ENCODE results near the gene GRID1.
"Not testable (repeated sequence)": the region's sequence is repeated elsewhere in the genome, so short reads cannot be mapped to it uniquely, and the experiment has no call there.

Gene GRID1

DNA sequence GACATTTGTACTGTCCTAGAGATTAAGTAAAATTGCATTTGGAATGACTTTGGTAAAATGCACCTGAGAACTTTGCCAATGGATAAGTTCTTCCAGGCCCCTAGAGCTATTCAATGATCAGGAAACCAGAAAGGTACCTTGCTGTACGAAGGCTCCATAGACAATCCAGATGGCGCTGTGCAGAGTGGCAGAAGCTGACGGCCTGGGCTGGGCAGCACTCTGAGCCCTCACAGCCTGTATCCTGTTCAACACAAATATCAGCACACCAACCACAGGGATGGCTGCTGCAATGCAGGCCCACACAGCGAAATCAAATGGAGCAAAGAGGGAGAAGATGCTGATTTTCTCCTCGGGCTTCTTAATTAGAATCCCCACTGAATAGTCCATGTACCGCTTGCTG, 642.4 kb downstream of the GRID1 start:
- no peak for DNase-seq

DNA sequence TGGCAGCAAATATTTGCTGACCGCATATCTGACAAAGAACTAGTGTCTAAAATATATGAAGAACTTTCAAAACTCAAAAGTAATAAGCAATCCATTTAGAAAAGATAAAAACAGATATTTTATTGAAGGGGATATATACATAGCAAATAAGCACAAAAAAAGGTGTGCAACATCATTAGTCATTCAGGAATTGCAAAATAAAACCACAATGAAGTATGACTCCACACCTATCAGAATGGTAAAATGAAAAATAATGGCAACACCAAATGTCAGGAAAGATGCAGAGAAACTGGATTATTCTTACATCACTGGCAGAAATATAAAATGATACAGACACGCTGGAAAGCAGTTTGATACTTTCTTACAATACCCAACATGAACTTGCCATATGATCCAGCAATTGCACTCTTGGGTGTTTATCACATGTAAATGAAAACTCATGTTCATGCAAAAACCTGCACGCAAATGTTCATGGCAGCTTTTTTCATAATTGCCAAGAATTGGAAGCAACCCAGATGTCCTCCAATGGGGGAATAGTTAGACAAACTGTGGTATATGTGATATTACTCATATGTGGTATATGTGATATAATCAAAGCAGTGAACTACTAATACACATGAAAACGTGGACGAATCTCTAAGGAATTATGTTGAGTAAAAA, 645.5 kb downstream of the GRID1 start:
- DNase-seq, result no peak

DNA sequence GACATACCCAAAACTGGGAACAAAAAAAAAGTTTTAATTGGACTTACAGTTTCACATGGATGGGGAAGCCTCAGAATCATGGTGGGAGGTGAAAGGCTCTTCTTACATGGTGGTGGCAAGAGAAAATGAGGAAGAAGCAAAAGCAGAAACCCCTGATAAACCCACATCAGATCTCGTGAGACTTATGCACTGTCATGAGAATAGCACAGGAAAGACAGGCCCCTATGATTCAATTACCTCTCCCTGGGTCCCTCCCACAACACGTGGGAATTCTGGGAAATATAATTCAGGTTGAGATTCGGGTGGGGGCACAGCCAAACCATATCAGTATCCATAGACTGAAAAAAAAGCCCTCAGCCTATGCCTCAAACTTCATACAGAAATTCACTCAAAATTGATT, 647.2 kb downstream of the GRID1 start:
- no peak for DNase-seq

DNA sequence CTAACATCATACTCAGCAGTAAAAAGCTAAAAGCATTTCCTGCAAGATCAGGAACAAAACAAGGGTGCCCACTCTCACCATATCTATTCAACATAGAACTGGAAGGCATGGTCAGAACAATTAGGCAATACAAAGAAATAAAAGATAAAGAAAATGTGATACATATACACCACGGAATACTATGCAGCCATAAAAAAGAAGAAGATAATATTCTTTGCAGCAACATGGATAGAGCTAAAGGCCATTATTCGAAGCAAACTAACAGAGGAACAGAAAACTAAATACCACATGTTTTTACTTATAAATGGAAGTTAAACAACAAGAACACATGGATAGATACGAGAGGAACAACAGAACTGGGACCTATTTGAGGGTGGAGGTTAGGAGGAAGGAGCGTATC, 652.7 kb downstream of the GRID1 start:
- DNase-seq, result no peak

DNA sequence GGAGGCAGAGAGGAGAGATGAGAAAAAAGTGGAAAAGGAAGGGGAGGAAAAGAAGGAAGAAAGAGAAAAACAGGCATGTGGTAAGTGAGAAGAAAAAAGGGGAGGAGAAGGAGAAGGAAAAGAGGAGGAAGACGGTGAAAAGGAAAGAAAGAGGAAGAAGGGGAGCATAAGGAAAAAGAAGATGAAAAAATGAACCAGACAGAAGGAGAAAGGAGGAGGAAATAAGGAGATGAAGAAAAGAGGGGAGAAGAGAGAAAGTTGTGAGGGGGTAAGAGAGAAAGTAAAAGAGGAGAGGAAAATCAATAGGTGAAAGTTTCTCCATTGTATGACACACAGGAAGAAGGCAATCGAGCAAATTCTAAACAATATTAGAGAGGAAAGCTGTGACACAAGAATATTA, 663.8 kb downstream of the GRID1 start:
- no peak for DNase-seq

DNA sequence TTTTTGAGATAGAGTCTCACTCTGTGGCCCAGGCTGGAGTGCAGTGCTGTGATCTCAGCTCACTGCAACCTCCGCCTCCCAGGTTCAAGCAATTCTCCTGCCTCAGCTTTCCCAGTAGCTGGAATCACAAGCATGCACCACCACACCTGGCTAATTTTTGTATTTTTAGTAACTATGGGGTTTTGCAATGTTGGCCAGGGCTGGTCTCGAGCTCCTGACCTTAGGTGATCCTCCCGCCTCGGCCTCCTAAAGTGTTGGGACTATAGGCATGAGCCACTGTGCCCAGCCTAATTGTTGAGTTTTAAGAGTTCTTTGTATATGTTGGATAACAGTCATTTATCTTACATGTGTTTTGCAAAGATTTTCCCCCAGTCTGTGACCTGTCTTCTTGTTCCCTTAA, 667.5 kb downstream of the GRID1 start:
- DNase-seq, result not testable (repeated sequence)

DNA sequence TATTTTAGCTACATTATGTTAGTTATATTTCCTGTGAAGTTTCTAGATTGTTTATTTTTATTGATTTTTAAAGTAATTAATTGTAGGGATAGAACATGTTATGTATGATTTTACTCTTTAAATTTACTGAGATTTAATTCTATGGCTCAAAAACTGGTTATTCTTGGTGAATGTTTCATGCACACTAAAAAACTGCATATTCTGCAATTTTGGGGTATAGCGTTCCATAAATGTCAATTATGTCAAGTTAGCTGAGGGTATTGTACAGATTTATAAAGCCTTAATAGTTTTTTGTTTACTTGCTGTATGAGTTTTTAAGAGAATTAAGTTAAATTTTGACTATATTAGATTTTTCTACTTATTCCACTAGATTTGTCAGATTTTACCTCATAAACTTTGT, 669.7 kb downstream of the GRID1 start:
- no peak for DNase-seq

DNA sequence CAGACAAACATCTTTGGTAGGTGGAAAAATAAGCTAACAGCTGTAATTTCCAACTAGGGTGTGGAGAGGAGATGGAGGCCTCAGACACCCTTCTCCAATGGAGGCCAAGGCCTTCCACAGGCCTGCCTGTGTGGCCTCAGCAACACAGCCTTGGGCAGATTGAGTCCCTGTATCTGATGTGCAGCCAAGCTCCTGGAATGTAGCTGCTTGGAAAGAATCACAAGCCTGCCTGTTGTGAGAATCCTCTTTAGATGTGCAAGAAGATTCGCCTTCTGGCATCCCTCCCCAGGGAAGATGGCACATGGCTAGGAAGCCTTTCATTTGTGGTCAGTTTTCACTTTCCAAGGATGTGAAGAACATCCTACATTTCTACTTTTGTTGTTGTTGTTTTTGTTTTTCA, 684.0 kb downstream of the GRID1 start:
- DNase-seq, result no peak

DNA sequence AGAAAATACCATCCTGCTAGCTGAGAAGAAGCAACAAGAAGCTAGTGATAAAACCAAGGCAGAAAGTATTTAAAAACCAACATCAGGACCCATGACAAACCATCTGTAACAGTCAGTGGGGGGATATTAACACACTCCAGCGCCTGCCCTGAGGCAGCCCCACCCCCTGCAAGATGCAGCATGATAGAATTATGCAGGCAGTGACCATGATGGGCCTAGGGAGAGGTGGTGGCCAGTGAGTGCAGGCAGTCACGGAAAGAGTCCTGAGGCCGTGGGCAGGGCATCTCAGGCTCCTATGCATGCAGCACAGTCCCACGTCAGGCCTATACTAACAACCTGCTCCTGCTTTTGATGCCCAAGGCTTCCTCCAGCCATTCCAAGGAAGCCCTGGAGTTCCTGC, 686.9 kb downstream of the GRID1 start:
- no peak for DNase-seq

DNA sequence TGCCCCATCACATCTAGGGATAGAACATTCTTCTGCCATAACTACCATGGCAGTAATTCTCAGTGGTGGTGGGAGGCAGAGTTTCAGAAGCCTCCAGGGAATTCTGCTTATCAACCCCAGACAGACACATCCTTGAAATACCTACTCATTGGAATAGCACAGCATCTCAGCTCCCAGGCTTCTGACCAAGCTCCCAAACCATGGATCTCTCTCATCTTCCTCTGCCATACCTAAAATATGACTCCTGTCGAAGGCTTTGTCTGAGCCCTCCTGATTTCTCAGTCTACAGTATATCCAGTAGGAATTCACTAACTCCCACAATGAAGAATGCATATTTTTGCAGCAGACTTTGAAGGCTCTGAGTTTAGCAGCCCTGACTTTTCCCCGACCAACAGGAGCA, 687.5 kb downstream of the GRID1 start:
- DNase-seq, result no peak

DNA sequence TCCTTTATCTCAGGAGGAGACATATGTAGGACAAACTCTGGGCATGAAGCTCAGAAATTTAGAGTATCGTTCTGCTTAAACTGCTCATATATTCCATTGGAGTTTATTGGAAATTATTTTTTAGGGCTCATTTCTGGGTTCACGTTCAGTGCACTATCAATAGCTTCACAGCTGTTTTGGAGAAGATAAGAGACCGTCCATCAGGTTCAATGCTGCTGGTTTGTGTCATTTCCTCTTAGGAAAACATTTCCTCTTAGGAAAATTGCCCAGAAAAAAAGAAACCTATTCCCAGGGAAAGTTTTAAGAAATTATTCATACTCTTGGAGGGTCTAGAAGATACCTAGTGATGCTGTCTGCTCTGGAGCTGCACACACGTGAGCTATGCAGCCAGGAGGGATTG, 691.7 kb downstream of the GRID1 start:
- no peak for DNase-seq

DNA sequence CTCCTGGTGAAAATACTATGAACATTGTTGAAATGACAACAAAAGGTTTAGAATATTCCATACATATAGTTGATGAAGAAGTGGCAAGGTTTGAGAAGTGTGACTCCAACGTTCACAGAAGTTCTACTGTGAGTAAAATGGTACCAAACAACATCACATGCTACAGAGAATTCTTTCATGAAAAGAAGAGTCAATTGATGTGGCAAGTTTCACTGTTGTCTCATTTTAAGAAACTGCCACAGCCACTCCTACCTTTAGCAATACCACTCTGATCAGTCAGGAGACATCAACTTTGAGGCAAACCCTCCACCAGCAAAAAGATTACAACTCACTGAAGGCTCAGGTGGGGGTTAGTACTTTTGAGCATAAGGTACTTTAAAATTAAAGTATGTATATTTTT, 693.3 kb downstream of the GRID1 start:
- no peak for DNase-seq

DNA sequence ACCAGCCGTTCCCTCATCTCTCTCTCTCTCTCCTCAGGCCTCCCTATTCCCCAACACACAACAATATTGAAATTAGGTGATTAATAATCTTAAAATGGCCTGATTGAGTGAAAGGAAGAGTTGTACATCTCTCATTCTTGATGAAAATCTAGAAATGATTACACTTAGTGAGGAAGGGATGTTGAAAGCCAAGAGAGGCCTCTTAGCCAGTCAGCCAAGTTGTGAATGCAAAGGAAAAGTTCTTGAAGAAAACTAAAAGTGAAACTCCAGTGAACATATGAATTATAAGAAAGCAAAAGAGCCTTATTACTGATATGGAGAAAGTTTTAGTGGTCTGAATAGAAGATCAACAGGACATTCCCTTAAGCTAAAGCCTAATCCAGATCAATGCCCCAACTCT, 695.1 kb downstream of the GRID1 start:
- no peak for DNase-seq

DNA sequence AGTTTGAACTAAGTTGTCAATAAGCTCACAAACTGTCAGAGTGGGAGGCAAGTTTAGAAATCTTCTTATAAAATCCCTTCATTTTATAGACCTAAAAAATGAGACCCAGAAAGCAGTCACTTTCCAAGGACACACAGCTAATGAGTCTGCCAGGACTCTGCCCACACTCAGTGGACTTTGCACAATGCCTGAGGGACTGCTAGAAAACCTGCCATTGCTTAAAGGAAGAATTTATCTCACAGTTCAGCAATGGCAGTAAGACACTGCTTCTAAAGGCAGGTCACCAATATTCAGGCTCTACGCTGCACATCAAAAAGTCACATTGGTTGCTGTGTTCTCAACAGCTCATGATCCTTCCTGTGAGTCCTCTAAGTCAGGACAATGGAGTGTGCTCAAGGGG, 698.1 kb downstream of the GRID1 start:
- DNase-seq, result no peak

DNA sequence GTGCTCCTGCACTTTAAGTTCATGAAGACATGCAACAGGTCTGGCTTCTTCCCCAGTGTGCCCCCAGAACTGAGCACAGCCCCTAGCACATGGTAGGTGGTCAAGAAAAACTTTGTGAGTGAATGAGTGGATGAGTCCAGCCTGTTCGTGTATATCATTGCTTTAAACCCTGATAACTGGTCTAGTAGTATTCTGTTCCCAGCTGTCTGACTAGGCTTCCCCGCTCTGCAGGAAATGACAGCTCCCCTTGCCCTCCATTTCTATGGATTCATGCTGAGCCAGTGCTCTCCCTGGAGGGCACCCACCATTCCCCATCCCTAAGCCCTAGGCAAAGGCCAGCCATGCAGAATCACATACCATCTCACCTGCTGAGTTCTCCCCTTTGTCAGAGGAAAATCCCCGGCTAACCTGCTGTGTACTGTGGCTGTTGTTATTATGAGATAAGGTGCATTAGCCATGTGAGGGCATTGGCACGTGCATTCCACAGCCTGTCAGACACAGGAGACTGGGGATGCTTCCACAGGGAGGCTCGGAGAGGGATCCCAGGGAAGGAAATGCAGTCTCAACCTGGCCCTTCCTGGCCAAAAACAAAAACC, 698.9 kb downstream of the GRID1 start:
- DNase-seq, result no peak

DNA sequence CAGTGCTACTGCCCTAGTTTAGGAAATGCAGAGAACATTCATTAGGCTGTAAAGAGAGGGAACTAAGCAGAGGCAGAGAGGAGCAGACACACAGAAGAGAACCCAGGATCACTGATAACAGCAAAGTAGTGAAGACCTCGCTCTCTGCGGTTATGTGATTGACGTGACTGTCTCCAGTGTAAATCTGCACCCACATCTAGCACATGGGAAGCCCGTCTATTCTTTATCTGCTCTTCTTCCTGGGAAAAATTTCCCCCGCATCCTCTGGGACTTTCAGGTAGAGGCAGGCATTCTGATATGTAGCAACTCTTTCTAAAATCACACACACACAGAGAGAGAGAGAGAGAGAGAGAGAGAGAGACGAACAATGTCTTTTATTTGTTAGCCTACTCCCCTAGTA, 699.6 kb downstream of the GRID1 start:
- no peak for DNase-seq

DNA sequence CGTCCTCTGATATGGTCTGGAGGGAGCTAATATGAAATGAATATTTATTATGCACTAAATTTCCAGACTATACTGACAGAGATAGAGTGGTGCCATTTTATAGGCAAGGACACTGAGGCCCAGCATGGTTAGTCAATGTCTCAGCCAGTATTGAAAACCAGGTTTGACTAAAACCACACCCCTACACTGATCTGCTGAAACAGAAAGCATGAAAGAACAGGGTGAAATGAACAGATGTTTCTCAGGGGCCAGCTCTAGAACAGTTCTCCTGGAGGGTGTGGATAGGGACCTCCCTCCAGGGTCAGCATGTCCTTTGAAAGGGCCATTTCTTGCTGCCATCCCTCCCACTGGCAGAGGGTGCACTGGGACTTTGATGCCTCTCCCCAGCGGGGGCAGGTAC, 700.5 kb downstream of the GRID1 start:
- DNase-seq, result no peak

DNA sequence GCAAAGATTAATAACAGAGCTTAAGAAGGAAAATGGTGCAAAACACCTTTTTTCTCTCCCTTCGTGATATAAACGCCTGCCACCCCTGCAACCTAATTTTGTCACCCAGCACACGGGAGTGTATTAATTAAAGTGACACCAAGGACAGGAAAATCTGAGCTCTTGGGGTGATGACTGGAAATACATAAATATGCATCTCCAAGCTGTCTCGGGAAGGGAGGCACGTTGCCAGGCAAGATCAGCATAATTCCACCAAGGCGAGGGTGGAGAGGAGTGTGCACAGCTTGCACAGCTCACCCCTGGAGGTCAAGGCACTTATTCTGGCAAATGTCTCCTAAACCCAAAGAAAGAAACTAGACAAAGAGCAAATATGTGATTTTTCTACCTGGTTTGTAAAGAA, 700.9 kb downstream of the GRID1 start:
- no peak for DNase-seq

DNA sequence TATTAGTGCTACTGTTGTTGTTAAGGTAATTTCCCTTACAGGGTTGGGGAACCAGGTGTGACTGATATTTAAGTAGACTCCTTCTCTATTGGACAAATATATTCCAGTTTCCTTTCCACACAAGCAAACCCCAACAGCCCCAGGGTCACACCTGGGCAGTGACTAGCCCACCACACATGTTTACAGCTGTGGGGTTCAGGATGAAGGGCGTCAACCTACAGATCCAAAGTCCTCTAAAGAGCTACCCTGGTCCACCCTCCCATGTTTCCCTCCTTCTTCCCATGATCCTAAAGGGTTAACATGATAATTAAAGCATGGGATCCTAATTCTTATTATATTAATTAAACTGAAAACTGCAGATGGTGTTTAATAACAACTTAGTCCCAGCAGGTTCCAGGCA, 701.5 kb downstream of the GRID1 start:
- no peak for DNase-seq

DNA sequence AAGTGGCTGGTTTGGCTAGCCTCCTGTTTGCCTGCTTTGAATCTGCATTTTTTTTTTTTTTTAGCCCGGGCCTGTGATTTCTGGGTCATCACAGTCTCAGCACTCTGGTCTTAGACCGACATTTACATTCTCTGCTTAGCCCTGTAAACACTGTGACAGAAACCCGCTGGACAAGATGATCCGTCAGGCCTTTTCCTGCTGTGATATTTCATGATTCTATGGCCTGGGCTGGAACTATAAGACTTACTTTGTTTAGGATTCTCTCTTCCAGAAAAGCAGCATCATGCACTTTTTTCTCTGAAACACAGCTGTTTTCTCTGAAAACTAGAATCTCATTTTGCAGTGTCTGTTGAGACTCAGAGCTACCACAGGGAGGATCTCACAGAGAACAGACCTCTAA, 705.5 kb downstream of the GRID1 start:
- no peak for DNase-seq

DNA sequence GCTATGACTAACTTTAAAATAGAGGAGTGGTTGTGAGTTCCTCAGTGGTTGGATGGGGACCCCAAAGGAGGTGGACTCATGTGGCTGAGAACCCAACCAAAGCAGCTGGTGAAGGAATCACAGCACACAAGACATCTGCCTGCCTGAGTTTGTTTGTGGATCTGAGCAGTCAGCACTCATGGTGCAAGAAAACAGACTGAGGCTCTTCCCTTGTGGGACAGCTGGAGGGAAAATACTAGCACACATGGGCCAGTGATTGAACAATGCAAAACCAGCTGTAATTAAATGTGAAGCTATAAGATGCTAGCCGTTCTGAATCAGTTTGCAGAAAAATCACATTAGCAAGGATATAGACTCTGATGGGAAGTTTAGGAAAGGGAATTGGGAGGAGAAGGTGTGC, 707.3 kb downstream of the GRID1 start:
- DNase-seq, result no peak

DNA sequence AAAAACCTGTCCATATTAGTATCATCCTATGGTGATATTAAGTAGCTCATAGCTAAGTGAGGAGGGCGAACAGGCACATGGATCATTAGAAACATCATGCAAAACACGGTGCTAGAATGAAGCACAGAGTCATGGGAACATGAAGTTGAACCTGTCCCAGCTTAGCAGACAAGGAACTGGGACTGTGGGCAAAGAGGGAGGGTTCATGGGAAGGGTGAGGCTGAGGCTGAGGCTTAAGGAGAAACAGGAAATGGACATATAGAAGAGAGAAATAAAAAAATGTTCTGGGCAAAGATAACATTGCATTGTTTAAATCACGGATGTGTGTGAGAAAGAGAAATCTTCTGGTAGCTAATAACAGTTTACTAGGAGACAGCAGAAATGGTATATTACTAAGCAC, 708.1 kb downstream of the GRID1 start:
- DNase-seq, result no peak

DNA sequence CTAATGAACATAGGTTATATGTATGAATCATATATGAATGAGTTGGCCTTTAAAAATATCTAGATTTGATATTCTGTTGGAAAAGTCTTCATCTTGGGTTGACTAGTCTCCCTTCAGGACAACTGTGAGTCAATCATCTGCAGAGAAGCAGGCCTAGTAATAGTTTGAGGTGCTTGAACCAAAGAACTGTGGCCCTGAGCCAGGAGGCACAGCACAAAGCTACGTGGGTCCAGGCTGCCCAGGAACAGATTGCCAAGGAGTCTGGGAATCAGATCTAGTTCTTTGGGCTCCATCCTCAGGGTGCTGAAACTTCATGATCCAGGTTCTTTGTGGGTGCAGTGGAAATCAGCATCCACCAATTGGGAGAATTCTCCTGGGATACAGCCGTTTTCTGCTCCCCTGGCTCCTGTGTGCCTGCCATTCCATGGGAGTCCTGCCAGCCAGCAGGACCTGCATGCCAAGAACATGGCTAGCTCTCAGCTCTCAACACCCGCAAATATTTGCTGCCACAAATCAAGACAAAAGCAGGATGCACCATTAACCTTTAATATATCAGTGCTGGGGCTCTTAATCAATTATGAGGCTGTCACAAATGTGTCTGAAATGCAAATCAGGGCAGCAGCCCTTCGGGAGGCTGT, 709.0 kb downstream of the GRID1 start:
- no peak for DNase-seq

DNA sequence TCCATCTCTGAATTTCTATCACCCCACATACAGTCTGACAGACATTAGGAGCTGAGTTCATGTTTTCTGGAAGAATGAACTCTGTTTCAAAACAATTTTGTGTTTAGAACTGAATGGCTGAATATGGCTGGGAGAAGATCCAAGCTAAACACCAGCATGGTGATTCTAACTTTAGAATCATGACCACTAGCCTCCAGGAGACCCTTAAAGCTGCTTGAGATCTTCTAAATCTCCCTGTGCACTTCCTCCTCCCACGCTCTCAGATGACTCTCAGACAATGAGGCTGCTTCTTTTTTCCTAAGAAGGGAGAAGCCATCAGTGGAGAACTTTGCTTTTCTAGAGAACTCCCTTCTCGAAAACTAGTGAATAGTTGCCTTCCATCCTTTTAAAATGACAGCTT, 711.2 kb downstream of the GRID1 start:
- no peak for DNase-seq

DNA sequence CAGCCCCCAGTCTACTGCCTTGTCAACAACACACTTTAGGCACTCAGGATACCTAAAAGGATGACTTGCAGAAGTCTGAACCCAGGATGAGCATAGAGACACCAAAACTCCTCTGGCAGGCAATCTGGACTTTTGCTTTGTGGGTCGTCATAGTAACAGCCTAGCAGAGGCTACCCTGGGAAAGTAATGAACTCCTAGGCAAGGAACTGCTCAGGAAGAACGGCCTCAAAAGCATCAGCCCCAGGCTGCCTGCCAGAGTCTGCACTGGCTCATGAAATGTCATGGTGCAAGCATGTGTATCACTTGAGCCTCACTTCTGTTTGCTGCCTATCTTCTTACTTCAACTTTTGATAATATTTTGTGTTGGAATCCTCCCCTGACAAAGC, 715.1 kb downstream of the GRID1 start:
- no peak for DNase-seq
